GM21390 (cell line): ENCODE data around the gene ACOD1.

Source experiments
- ATAC-seq: cut with Tn5 transposase; IDR thresholded peaks from one replicate; pipeline ENCODE4 v1.9.1; 2021; ENCODE audit not compliant: unreplicated experiment

The ACOD1 gene

DNA sequence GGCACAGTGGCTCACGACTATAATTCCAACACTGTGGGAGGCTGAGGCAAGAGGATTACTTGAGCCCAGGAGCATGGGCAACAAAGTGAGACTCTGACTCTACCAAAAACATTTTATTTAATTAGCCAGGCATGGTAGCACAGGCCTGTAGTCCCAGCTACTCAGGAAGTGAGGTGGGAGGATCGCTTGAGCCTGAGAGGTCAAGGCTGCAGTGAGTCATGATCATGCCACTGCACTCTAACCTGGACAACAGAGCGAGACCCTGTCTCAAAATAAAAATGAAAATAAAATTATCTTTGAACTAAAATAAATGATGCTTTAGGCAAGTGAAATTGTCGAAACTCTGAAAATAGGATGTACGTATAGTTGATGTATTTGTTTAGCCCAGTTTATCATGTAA is 35.4 kb downstream of the ACOD1 start:
- no peak for ATAC-seq

DNA sequence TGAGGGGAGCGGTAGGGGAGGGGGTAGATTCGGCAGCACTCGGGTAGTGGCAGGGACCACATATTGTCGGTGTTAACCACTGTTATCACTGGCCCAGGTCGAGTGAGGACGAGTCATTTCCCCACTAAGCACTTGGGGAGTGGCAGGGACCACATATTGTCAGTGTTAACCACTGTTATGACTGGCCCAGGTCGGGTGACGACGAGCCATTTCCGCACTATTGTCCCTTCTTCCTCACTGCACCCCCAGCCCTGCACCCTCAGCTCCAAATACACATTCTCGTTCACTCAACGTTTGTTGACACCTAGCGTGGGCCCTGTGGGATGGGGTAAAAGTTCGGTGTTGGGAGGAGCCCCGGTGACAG is 43.1 kb downstream of the ACOD1 start:
- peak; percentile 51 for ATAC-seq

DNA sequence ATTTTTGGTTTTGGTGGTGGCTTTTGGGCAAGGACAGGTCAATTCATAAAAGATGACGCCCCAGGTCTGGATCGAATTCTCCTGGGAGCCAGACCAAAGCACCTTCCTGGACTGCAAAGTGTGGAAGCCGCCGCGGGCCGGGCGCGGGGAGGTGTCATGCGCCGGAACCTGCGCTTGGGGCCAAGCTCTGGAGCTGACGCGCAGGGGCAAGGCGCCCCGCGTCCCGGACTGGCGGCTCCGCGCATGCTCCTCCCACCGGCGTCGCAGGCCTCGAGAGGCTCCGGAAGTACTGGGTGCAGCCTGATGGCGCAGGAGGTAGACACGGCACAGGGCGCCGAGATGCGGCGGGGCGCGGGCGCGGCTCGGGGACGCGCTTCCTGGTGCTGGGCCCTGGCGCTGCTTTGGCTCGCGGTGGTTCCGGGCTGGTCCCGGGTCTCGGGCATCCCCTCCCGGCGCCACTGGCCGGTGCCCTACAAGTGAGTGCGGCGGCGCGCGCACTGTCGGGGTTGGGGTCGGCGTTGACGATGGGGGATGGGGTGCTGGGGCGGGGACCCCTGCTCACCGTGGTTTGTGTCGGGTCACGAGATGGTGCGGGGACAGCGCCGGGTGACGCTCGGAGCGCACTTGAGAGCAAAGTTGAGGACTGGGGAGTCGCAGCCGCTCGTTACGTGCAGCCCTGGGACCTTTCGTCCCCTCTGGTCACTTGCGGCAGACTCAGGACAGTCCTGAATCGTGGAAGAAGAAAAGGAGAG is 43.7 kb downstream of the ACOD1 start, which contains the start of gene CLN5:
Gene CLN5 (plus strand): TSS at position 286 of the 752 bp plus-strand sequence. CDS start 18 bp downstream, at position 304.
- ATAC-seq, result peak; percentile 96

DNA sequence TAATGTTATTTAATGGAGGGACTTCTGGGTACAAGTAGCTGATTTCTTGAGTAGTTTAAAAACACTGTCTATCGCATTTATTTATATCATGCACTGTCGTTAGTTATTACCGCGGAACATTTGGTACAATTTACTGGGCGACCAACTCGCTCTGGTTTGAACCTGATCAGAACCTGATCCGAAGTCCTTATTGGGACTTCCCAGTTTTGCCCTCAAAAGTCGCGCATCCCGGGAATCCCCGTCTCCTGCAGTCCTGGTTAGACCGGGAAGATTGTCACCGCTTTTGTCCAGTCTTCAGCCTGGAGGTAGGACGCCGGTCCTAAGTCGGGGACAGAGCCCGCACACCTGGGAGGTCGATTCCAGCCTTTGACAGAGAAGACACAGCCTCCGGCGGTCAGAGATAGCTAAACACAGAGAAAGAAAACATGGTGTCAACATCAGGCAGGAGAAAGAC is 44.3 kb downstream of the ACOD1 start:
- peak; percentile 9 for ATAC-seq

DNA sequence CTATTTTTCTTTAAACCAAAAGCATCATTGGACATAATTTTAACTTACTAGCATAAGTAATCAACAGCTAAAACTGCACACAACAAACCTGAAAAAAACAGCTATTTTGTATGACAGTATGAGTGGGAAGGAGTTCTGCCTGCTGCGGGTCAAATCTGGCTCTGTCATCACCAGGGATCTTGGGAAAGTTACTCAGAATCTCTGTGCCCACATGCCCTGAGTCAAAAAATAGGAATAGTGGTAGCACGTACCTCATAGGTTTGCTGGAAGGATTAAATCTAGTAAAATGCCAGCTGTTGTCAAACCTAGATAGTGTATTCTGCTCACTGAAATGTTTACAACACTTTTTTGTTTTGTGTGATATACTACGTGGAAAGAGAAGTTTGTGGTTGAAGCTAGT is 44.7 kb downstream of the ACOD1 start:
- no peak for ATAC-seq

DNA sequence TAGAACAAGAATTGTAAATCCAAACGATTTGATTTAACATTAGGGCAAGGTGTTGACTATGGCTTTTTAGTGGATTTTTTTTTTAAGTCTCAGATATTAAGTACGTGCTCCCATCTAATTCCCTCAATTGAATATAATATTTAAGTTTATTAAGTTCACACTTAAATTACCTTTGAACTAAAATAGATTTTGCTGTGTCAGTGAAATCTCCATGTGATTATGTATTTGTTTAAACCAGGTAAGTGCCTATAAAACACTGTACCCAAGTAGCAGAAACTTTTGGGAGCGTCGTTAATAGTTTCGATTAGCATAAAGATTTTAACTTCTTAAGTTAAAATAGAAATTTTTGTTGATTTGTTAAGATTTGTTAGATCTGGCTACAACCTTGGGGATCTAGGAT is 45.2 kb downstream of the ACOD1 start:
- no peak for ATAC-seq

DNA sequence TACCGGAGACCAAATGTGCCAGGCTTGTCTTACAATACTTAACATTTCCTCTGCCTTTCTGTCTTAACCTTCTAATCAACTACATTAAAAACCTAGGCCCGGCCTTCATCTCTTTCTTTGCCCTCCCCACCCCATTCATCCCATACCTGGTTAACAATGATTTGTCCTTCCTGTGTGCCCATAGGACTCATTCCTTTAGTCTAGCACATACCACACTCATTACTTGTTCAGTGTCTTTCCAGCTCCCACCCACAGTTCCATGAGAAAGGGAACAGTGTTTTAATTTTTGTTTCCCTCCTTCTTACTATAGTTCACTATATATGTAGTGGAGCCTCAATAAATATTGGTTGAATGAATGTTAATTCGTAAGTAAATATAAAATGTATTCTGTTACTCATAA is 46.0 kb downstream of the ACOD1 start:
- ATAC-seq, result no peak

DNA sequence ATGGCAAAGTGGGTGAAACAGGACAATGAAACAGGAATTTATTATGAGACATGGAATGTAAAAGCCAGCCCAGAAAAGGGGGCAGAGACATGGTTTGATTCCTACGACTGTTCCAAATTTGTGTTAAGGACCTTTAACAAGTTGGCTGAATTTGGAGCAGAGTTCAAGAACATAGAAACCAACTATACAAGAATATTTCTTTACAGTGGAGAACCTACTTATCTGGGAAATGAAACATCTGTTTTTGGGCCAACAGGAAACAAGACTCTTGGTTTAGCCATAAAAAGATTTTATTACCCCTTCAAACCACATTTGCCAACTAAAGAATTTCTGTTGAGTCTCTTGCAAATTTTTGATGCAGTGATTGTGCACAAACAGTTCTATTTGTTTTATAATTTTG is 52.2 kb downstream of the ACOD1 start:
- ATAC-seq, result no peak

DNA sequence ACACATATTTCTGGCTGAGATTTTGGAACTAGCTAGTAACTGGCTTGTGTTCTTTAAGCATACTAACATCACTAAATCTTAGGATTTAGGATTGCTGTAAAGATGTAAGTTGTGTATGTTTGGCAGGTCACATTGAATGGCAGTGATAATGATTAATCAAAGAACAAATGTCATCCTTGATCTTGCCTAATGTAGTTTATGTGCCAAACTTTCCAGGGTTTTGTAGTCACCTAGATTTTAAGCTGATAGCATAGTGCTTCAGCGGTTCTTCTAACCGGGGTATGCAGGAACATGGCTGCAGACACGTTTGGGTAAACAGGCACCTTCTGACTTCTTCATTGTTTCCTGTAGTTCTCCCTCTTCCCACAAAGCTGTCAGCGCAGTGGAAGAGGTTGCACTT is 53.2 kb downstream of the ACOD1 start:
- no peak for ATAC-seq

DNA sequence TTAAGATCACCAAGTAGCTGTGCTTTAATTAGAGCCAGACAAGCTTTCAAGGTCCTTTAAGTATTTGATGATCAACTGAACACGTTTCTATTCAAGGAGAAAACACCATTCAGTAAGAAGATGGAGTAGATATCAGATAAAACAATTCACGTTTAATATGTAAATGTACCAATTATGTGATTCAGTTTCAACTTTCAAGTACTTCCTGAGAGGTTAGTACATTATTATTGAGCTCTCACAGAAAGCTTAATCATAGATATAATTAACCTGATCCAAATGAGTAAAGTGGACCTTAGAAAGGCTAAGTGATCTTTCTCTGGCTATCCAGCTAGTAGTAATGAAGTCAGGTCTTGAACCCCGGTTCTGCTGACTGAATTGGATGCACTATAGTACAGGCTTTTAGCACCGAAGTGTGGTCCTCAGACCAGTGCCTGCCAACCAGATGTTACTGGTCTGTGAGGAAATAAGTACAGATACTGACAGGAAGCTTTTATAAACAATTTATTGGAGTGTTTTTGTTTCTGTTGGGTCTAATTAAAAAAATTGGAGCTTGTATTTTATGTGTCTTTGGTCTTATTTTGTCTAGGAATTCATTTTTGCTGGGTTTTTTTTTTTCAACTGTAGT is 53.8 kb downstream of the ACOD1 start:
- ATAC-seq, result no peak

DNA sequence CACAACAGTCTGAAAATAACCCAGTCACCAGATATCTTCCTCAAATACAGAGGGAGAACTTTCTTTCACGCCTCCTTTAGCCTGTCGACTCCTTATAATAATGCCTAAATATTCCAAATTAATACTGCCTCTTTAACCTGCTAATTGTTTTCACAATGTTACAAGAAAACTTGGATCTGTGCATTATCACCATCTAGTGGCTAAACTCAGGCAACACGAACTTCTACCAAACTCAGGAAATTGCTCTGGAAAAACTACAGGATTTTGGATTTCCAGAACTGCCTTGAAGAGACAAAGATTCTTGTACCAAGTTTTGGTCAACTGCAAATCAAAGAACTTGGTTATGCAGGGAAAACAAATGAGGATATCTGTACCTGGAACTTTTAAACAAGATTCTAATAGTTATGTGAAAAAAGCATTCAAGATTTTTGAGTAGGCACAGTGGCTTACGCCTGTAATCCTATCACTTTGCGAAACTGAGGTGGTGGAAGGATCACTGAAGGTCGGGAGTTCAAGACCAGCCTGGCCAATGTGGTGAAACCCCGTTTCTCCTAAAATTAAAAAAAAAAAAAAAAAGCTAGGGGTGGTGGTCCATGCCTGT is 54.4 kb downstream of the ACOD1 start:
- no peak for ATAC-seq
